Left lung (tissue), 10 donors: ENCODE measurements around the gene STIM1. TPM values are rescaled to one million over a fixed set of nuclear protein-coding genes. Genes with fewer than 3 reads are reported as not detected.

Source experiments
- ATAC-seq: fragments of 200-7000 bp; cut with Tn5 transposase; one replicate; pipeline ENCODE4 v1.9.1; 2020; ENCODE audit warnings: moderate library complexity
- DNase-seq, 4 donors: peaks; one replicate each; pipeline ENCODE4 v3.0.0-alpha.2; 2013 to 2020
- H3K27ac ChIP-seq, 2 donors: fragments of 200-600 bp; sonication (generic) in 1 of 2; one replicate each; pipeline versions ENCODE4 v1.5.0 to v1.8.0; 2020 to 2021
- H3K27me3 ChIP-seq, 2 donors: fragments of 200-600 bp; sonication (generic) in 1 of 2; one replicate each; pipeline versions ENCODE4 v1.5.0 to v1.8.0; 2020 to 2021
- H3K36me3 ChIP-seq, 2 donors: fragments of 200-600 bp; sonication (generic) in 1 of 2; one replicate each; pipeline versions ENCODE4 v1.5.0 to v1.8.0; 2020 to 2021
- H3K4me1 ChIP-seq, 2 donors: fragments of 200-600 bp; one replicate each; pipeline ENCODE4 v1.8.0; 2021
- H3K4me3 ChIP-seq, 2 donors: fragments of 200-600 bp; sonication (generic) in 1 of 2; one replicate each; pipeline versions ENCODE4 v1.5.0 to v1.8.0; 2020 to 2021; ENCODE audit warnings: mild to moderate bottlenecking in 1 of 2
- H3K9me3 ChIP-seq, 2 donors: fragments of 200-600 bp; sonication (generic) in 1 of 2; one replicate each; pipeline versions ENCODE4 v1.5.0 to v1.8.0; 2020 to 2021
- CTCF ChIP-seq, 2 donors: fragments of 200-600 bp; sonication (generic) in 1 of 2; IDR thresholded peaks; one replicate each; pipeline versions ENCODE4 v1.5.0 to v1.8.0; 2021; ENCODE audit warnings: antibody characterized with exemption in 2 of 2
- intact Hi-C, 2 donors: fragments of 100-400 bp; cut with DNase I; formaldehyde crosslinking; loops; one replicate each; pipeline versions ENCODE4 v1.11.2 to v1.14.2; 2022
- polyA plus RNA-seq, 6 donors: library from polyadenylated mRNA; unstranded; fragments of 120-200 nt; gene quantifications; one replicate each; pipeline ENCODE4 v1.2.1, GENCODE V29; 2013; ENCODE audit not compliant: insufficient read length in 6 of 6
- total RNA-seq, 2 donors: library from RNA; stranded (reverse); fragmentation: NEBNext Ultra II Directional; extraction: Animal tissue kit (Norgen Biotek cat#: 25700); gene quantifications; one replicate each; pipeline ENCODE4 v1.2.1, GENCODE V29; 2021
- donor health status: DM: no; HTN: yes; CAD: no.
- donor health status: DM: no; HTN: no; CAD: no.

The STIM1 gene
- total and polyA plus RNA-seq, 8 donors, result 38.9 to 56.0 (median 49.8) TPM

GRCh38 chr11:4095509-4096230, 240.2 kb downstream of the STIM1 start:
- H3K9me3 ChIP-seq, result no peaks in the 10 kb centered on the region
- peak in 2 of 4 donors; percentile 8 to 25 for DNase-seq
- H3K27ac ChIP-seq, result peak overlapping the region; percentile 92 to 94
- no peak for TF ChIP-seq CTCF (IDR thresholded peaks at IDR 0.05)
- peak overlapping the region; percentile 75 to 84 for H3K4me3 ChIP-seq
- H3K36me3 ChIP-seq, result peaks cover 0 to 9% of the 10 kb centered on the region in 2 donors
- no peaks in the 10 kb centered on the region for H3K27me3 ChIP-seq
- ATAC-seq, result no peak
- intact Hi-C loops, result no loop called here
- peaks cover 0 to 29% of the 10 kb centered on the region in 2 donors for H3K4me1 ChIP-seq

GRCh38 chr11:4098026-4098621, 242.7 kb downstream of the STIM1 start:
- Histone ChIP-seq H3K9me3 (no peaks in the 10 kb centered on the region), H3K27me3 (no peaks in the 10 kb centered on the region), H3K4me1 (peaks cover 0 to 24% of the 10 kb centered on the region in 2 donors), H3K36me3 (peaks cover 0 to 13% of the 10 kb centered on the region in 2 donors), H3K27ac (no peak overlapping the region), H3K4me3 (no peak overlapping the region)
- ATAC-seq (no peak), DNase-seq (no peak)
- no peak for TF ChIP-seq CTCF (IDR thresholded peaks at IDR 0.05)
- intact Hi-C loops, result no loop called here

GRCh38 chr11:4102711-4103110, 247.2 kb downstream of the STIM1 start:
- Histone ChIP-seq H3K27me3 (no peaks in the 10 kb centered on the region), H3K4me3 (no peak overlapping the region), H3K36me3 (peaks cover 0 to 58% of the 10 kb centered on the region in 2 donors), H3K9me3 (no peaks in the 10 kb centered on the region), H3K4me1 (no peaks in the 10 kb centered on the region), H3K27ac (no peak overlapping the region)
- TF ChIP-seq CTCF (IDR thresholded peaks at IDR 0.05), result no peak
- DNase-seq, result no peak
- intact Hi-C loops, result no loop called here
- ATAC-seq, result no peak

GRCh38 chr11:4103269-4103668, 247.8 kb downstream of the STIM1 start:
- ATAC-seq, result no peak
- no peak for TF ChIP-seq CTCF (IDR thresholded peaks at IDR 0.05)
- H3K36me3 ChIP-seq, result peaks cover 0 to 64% of the 10 kb centered on the region in 2 donors

GRCh38 chr11:4105916-4106315, 250.5 kb downstream of the STIM1 start:
- intact Hi-C loops, result no loop called here
- peaks cover 0 to 89% of the 10 kb centered on the region in 2 donors for H3K36me3 ChIP-seq

More at GRCh38 chr11:4103269-4103668, 247.8 kb downstream of the STIM1 start:
- Histone ChIP-seq H3K4me1 (no peaks in the 10 kb centered on the region), H3K27ac (no peak overlapping the region), H3K4me3 (no peak overlapping the region), H3K27me3 (no peaks in the 10 kb centered on the region), H3K9me3 (no peaks in the 10 kb centered on the region)
- intact Hi-C loops, result no loop called here
- DNase-seq, result no peak

More at GRCh38 chr11:4105916-4106315, 250.5 kb downstream of the STIM1 start:
- ATAC-seq, result no peak
- Histone ChIP-seq H3K4me3 (no peak overlapping the region), H3K27ac (no peak overlapping the region), H3K4me1 (no peaks in the 10 kb centered on the region), H3K9me3 (no peaks in the 10 kb centered on the region), H3K27me3 (no peaks in the 10 kb centered on the region)
- DNase-seq, result no peak
- no peak for TF ChIP-seq CTCF (IDR thresholded peaks at IDR 0.05)
